Stimulated activated CD4-positive, alpha-beta T cell treated with anti-CD3 and anti-CD28 coated beads, Interleukin-4, amount 100 ng/mL, for 1 hour (primary cell): Measurements from ENCODE around the gene CD300LG.
"Not testable (repeated sequence)": the region's sequence is repeated elsewhere in the genome, so short reads cannot be mapped to it uniquely, and the experiment has no call there.

ENCODE experiments used
- DNase-seq: peaks from one replicate; pipeline ENCODE4 v3.0.0-alpha.2; 2020

Gene CD300LG

DNA sequence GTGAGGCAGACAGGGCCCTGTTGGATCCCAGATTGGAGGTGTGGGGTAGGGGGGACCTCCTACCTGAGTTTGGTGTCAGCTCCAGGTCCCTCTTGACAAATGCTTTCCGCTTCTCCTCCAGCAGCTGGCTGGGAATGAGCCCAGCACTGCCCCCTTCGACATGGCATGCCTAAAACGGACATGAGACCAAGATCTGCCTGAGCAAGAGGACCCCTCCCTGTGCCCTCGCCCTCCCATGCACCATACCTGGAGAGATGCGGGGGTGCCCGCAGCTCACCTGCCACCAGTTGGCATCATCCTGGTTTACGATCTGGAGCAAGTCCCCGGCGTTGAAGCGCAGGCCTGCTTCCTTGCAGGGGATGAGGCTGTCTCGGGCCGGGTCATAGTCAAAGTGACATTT, 34.2 kb downstream of the CD300LG start:
- no peak for DNase-seq

DNA sequence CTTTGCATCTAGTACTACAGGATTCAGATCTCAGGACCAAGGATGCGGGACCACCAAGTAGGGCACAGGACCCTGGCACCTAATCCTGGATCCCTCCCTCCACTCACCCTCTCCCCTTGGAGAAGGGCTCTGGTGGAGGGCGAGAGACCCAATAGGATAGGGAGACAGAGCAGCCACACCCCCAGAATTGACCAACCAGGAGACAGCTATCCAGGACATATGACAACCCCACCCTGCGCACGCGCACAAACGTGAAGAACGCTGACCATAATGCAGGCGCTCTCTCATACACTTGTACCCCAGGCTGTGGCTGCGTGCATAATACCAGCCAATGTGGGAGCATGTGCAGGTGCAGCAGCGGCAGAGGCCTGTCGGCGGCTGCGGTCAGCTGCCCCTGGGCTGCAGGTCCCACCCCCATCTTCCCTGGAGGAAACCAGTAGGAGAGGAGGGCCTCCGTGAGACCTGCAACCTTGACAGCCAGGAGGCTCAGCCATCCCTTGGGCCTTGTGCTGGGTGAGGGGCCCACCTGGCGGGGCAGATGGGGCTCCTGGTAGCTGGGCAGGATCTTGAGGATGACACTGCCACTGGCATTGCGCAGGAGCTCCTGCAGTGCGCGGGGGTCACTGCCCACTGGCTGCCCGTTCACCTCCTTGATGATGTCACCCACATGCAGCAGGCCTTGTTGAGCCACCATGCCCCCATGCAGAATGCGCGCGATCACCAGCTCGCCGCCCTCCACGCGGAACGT, 35.0 kb downstream of the CD300LG start:
- no peak for DNase-seq

DNA sequence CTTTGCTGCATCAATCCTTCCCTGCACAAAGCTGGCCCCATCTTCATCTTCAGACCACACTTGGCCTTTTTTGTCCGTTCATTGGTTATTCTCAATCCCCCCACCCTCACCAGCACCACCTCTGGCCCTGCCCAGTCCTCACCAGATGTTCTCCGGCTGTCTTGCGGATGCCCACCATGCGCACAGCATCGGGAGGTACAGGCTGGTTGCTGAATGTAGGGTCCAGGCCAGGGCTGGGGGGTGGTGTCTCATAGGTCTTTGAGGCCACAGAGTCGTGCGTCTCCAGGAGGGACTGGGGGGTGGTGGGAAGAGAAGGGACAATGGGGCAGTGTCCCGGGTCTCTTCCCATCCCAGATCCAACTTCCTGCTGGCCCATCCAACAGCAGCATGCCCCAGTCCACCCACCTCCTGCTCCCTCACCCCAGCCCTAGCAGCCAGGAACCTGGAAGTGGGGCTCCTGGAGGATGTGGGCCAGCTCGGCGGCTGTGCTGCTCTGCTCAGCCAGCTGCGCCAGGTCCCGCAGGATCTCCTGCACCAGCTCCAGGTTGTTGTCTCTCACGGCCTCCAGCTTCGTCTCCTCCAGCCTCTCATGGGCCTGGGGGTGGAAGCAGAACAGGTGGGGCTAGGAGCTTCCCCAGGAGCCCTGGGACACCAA, 35.9 kb downstream of the CD300LG start:
- no peak for DNase-seq

DNA sequence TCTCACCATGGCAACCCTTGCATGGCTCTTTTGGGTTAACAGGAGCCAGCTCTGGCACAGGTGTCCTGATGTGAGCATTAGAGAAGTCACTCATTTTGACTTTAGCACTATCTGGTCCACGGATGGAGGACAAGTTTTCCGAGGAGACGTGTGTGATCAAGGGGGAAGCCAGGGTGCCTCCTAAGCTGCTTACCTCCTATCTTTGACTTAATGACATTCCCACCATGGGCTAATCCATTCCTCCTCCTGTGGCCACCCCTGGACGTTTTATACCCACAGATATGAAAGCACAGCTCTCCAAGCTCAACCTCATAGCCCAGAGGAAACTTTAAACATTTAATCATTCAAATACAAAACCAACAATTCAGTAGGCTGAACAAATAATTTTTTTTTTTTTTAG, 41.6 kb downstream of the CD300LG start:
- DNase-seq: no peak

DNA sequence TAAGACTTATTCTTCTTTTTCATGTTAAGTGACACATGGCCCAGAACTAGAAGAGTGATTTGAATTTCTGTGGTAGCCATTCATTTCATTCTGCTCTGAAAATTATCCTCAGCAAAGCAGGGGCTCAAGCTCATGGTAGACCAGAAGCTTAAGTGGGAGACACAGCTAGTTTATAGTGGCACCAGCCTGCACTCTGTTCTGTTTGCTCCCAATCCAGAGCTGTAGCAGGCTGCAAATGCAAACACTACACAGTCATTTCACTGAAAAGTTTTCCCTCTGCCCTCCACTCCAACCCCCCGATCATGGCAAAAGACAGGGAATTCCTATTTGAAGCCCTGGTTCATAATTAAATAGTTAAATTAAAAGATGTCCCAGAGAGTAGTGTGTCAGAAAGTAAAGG, 43.3 kb downstream of the CD300LG start:
- DNase-seq: no peak

DNA sequence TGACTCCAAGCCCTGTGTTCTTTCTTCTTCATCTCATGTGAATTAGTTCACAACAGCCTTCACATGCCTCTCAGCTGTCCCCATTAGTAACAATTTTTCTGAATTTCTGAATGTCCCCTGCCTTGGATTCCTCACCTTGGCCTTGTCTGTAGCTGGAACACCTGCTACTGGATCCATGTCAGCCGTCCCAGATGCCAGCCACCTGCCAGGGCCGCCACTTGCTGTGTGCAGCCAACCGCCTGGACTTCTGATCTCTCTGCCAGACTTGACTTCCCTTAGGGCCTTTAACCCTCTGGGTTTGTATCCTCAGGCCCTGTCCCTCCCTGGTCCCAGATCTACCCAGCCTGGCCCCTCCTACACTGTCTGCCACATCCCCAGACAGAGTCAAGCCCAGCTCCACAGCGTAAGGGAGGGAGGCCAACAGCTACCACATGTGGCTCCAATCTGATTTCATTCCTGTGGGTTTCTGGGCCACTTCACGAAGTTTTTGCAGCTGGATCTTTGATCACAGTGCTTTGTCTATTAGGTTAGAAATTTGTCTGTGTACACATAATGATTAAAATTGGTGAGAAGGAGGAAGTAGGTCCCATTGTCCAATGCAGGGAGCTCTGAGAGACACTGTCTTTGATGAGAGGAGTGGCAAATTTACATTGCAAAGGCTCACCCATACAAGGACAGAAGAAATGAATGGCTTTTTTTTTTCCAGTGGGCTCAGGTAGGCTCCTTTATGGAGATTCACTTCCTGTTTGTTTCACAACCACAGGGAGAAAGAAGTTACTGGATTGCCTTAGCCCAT, 45.1 kb downstream of the CD300LG start:
- DNase-seq: no peak

DNA sequence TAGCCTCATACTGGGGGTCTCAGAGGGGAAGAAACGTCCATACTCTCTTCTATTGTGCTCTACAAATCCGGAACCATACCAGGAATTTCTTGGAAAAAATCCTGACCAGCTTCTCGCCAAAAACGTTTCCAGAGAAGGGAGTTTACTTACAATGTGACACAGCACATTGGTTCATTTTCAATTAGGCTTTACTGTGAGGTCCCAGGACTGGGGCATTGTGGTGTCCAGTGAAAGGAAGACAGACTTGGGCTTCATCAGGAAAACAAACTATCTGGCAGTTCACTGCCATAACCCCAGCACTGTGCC, 45.6 kb downstream of the CD300LG start:
- no peak for DNase-seq

DNA sequence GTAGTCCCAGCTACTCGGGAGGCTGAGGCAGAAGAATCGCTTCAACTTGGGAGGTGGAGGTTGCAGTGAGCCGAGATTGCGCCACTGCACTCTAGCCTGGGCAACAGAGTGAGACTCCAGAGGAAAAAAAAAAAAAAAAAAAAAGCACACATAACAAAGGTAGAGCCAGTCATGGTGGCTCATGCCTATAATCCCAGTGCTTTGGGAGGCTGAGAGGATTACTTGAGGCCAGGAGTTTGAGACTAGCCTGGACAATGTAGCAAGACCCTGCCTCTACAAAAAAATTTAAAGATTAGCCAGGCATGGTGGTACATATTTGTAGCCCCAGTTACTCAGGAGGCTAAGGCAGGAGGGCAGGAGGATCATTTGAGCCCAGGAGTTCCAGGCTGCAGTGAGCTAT, 47.5 kb downstream of the CD300LG start:
- not testable (repeated sequence) for DNase-seq

DNA sequence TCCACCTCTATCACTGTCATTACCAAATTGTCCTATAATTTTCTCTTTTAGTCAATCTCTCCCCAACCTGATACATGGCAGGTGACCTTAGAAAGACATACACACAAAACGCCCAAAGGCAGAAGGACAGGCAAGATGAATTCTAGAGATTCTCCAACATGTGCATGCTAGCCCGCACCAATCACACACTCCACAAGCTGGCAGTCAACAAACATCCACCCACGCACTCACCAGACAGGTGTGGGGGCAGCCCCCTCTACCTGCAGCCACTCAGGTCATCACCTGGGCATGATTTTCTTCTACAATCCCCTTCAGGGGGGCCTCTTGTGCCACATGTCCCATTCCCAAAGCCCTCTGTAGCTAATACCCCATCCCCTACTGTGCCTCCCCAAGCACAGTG, 50.9 kb downstream of the CD300LG start:
- no peak for DNase-seq

DNA sequence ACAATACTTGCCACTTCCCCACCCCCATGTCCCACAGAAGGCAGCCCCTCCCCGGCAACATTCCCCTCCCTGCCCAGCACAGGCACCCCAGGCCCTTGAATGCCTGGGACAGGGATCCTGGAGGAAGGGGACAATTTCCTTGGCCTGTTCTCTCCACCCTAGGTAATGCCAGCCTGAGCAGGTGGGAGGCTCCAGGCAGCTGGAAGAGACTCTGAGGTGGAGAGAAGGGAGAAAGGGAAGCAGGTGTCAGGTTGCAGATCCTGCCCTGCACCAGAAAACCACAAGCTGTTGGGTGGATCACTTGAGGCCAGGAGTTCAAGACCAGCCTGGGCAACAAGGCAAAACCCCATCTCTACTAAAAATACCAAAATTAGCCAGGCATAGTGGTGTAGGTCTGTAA, 51.5 kb downstream of the CD300LG start:
- no peak for DNase-seq

DNA sequence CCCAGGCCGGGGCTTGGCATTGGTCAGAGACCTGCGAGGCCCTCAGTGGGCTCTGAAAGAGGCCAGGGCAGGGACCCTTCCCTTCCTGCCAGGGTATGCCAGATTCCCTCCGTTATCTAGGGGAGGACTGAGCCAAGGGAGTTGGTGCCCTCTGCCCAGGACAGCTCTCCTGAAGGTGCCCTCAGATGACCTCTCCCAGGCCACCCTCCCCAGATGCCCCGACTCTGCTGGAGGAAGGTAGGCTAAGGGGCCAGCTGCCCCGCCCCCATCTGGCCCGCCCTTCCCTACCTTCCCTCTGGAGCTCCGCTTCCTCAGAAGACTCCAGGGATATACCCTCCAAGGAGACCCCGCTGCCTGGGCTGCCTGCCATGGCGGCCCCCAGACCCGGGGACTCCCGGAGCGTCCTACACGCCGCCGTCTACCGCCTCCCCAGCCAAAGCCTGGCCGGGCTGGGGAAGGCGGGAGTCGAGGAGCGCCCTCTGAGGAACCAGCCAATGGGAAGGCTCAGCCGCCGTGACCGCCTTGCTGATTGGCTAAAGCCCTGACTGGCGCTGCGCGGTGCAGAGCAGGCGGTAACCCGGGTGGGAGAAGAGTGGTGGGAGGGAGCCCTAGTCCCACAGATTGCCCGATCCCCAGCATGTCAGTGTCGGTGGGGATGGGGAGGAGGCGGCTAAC, 53.3 kb downstream of the CD300LG start:
- DNase-seq: peak; percentile 87

DNA sequence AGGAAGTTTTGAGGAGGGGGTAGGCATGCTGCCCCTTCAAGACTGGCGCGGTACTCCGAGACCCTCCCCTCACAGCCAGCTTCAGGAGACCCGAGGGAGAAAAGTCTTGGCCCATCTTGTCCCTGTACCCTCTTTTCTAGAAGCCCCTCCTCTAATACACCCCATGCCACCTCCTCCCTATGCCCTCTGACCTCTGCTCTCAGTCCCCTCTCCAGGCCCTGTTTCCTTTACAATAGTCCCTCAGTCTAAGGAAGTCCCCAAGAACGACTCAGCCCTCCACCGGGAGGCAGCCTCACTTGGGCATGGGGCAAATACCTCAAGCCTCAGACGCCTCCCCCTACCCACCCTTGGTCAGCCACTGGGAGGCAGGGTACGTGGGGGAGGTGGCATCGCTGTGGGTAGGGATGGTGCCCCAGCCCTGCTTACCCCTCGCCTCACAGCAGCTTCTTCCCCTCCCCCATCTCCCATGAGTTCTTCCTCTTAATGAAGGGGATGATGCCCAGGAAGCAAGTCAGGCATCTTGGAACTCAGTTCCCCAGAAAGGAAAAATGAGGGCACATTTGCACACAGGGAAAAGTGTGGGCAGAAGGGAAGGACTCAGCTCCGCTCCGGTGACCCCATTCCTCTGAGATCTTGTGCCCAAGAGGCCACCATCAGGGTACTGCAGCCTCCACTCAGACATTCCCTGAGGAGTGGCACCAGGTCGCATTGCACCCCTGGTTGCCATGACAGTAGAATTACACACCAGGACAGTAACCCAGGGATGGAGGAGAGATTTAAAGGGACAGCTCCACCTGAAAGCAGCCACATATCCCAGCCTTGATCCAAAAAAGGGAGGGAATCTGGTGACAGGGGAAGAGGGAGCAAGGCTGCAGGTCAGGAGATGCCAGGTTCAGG, 54.1 kb downstream of the CD300LG start:
- no peak for DNase-seq

DNA sequence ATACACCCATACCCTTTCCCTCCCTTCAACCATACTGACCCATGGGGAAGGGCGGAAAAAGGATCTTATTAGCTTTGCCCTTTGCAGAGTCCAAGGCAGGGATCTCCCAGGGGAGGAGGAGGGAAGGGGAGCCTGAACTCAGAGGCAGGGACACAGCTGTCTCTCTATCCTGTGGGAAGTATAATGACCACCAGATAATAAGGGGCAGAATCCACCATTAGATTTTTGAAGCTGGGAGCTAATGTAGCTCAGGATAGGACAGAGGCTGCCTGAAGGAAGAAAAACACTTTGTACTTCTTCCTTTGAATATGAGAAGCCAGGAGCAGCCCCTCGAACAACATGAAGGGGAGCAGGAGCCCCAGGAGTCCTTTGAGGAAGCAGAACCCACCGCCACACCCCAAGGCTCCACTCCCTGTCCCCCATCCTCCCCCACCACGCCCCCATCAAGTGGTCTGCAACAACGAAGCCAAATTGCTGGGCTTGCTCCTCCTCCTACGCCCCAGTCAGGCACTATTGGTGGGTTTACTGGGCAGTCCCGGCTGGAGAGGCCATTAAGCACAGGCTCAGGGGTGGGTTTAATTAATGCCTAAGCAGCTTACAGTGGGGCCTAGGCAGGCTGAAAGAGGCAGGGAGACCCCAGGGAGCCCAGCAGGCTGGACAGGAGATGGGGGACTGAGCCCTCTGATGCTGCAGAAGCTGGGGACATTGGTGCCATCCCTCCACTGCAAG, 55.0 kb downstream of the CD300LG start:
- DNase-seq: no peak

DNA sequence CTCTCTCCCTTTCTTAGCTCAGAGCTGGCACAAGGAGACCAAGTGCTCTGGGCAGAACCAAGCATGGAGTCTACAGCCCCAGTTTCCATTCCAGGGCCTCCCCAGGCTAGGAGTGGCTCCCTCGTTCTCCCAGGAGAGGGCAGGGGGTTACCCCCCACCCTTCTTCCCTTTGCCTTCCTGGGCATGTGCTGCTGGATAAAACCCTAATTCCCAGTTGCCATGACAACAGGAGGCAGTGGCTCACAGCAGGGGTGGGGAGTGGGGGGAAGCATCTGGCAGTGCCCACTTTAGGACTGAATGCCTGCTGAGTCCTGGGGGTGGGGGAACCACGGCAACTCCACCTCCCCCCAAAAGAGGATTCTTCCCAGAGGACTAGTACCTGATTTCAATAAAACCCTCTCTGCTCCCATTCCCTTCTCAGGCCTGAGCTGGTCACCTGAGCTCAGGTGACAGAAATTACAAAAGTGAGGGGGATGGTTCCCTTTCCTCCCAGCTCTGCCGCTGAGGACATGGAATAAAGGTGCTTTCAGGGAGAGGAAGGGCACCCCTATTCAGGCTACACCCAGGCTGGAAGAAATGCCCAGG, 58.5 kb downstream of the CD300LG start:
- DNase-seq: no peak

DNA sequence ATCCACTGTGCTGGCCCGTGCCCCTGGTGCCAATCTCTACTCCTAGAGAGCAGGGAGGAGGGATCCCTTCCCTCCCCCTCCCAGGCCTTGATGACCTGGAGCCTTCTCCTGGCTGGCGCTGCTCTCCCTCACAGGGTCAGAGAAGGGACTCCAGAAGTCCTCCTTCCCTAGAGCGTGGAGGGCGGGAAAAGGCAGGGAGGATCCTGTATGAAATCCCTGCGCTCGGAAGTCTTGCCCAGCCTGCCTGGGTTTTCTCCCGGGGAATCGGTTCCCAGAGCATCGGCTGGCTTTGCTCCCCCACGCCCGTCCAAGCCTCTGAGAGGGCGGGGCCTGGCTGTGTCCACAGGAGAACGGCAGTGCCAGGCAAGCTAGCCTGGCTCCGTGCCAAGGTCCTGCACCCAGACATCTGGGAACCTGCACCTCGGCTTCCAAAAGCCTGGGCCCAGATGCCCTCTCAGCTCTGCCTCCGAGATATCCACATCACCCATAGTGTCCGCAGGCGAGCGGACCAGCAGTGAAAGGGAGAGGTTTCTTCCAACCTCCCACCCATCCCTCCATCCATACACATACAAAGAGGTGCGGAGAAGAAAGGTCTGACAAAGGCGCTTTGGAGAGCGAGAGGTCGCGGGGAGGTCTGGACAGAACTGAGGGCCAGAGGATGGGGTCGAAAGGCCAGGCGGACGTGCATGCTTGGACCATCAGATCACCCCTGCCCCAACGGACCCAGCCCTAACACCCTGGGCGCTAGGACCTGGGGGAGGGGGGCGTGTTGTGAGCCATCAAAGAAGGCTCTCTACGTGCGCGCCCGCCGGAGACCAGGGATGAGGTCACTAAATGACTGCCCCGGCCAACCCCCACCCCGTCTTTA, 59.2 kb downstream of the CD300LG start:
- peak; percentile 42 for DNase-seq

DNA sequence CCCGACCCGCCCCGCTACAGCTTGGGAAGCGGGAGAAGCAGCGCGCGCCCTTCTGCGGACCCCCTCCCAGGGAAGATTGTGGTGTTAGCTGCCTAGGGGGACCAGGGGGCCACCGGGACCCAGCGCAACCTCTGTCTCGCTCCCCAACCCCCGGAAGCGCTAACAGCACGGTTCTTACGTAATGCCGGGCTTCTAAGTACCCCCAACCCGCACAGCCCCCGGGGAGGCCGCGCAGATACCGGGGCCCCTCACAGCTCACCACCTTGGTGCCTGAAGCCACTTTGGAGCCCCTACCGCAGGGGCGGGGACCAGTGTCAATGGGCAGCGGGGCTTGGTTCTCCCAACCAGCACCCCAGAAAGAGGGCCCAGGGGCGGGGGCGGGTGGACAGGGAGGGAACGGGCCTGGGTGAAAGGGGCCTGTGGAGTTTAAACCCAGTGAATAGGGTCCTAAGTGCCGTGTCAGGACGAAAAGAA, 60.0 kb downstream of the CD300LG start:
- DNase-seq: peak; percentile 6

DNA sequence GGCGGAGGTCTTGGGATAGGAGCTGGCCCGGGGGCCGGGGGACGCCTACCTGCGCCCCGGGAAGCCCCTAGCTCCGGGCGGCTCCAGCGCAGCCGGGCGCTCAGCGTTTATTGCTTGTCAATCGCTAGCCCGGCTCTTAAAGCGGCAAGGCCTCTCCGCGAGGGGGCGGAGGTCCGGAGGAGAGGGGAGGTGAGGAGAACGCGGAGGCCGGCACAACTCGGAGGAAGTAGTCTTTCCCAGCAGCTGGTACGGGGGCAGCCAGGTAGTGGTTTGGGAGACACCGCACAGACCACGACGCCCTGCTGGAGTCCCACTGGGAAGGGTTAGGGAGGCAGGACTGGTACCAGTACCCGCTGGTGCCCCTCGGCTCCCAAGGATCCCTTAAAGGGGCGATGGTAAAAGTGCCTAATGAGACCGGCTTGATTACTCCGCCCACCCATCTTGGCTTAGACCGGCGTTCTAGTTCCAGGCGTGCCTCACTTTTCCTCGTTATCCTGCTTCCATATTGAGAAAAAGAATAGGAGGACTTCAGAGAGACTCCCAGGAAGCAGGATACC, 60.5 kb downstream of the CD300LG start, which contains the start of gene MPP2:
Gene MPP2 (minus strand): TSS at position 112 of the 557 bp plus-strand sequence. CDS start 3,076 bp downstream, outside the sequence.
- peak; percentile 60 for DNase-seq

DNA sequence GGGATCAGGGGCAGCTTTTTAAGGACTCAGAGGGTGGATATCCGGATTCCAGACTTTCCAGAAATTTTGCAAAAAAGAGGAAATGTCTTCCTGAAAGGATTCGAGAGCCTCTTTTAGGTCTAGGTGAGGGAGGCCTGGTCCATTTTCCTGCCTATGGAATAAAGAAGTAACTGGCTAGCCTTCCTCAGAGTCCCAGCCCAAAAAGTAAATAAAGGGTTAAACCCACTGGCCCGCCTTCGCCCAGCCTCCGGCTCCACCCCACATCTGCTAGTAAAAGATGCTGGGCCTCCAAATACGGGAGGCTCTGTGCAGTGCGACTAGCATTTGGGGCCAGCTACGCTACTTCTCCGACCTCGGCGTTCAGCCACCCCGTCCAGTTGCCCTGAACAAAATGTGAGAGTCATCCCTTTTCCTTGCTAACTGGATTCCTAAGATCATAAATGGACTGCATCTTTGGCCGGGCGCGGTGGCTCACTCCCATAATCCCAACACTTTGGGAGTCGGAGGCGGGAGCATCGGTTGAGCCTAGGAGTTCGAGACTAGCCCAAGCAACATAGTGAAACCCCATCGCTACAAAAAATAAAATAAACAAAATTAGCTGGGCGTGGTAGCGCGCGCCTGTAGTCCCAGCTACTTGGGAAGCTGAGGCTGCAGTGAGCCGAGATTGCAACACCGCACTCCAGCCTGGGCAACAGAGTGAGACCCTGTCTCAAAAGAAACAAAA, 61.2 kb downstream of the CD300LG start:
- peak; percentile 63 for DNase-seq
